Stimulated activated naive CD8-positive, alpha-beta T cell treated with anti-CD3 and anti-CD28 coated beads, Interleukin-15, amount 100 ng/mL, for 72 hours (primary cell): ENCODE results near the gene PLAC9.
"Not testable (repeated sequence)": the region's sequence is repeated elsewhere in the genome, so short reads cannot be mapped to it uniquely, and the experiment has no call there.

Experiments used
- ATAC-seq: fragments of 150-1000 bp; cut with Tn5 transposase; 2 replicates; pipeline ENCODE4 v1.10.0; 2021; ENCODE audit warnings: mild to moderate bottlenecking, moderate library complexity
- DNase-seq, 2 donors: peaks; one replicate each; pipeline ENCODE4 v3.0.0; 2021 to 2022
- H3K27ac Mint-ChIP-seq, 2 donors: one replicate each; pipeline ENCODE4 v1.8.0; 2022; ENCODE audit warnings: mild to moderate bottlenecking in 2 of 2, mixed read lengths in 2 of 2, moderate library complexity in 2 of 2
- H3K27me3 Mint-ChIP-seq: one replicate; pipeline ENCODE4 v1.8.0; 2022; ENCODE audit warnings: mixed read lengths
- H3K4me1 Mint-ChIP-seq: one replicate; pipeline ENCODE4 v1.8.0; 2022; ENCODE audit warnings: mild to moderate bottlenecking, mixed read lengths
- H3K4me3 Mint-ChIP-seq, 2 donors: one replicate each; pipeline ENCODE4 v1.8.0; 2022; ENCODE audit warnings: mild to moderate bottlenecking in 2 of 2, mixed read lengths in 2 of 2, moderate library complexity in 1 of 2
- H3K9me3 Mint-ChIP-seq, 2 donors: one replicate each; pipeline ENCODE4 v1.8.0; 2022; ENCODE audit warnings: mixed read lengths in 2 of 2

The PLAC9 gene

DNA sequence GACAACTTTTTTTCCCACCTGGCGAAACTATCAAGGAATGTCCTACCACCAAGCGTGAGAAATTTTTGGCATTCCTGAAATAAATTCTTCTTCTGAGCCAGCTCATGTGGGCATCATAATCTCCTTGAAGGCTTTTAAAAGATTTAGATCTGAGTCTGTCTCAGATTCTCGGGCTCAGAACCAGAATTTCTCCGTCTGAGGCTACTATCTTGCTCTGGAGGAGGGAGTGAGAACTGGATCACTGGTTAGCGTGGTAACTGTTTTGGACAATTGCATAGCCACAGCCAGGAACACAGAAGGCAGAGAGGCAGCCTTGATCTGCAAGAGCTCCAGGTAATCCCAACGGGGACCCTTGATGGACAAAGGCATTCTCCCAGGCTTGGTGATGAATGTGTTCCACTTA lies 1.0 kb upstream of the PLAC9 start:
- ATAC-seq = no peak
- no peaks in the 10 kb centered on the region for H3K9me3 Mint-ChIP-seq
- peaks cover 42% of the 10 kb centered on the region for H3K27me3 Mint-ChIP-seq
- H3K4me3 Mint-ChIP-seq = no peak overlapping the region
- DNase-seq = no peak
- H3K27ac Mint-ChIP-seq = no peak overlapping the region
- H3K4me1 Mint-ChIP-seq = peaks cover 7% of the 10 kb centered on the region

DNA sequence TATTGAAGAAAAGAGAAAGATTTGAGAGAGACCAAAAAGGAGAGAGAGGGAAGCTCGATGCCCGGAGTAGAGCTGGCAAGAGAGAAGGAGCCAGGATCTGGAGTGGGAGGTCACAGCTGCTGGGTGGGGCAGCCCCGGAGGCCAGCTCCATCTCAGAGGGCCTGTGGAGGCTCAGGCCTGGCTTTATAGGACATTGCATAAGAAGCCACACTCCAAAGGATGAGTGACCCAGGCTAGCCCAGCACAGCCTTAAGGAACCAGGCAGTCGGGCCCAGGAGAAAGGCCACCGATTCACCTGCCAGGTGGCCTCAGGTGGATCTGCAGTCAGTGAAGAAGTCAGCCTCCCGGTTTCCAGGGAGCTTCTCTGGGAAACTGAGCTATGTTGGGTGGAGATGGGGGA lies 676 bp downstream of the PLAC9 start:
- H3K27me3 Mint-ChIP-seq = peaks cover 41% of the 10 kb centered on the region
- ATAC-seq (no peak), DNase-seq (no peak)
- peak overlapping the region in 1 of 2 donors; percentile 48 for H3K4me3 Mint-ChIP-seq
- peaks cover 7% of the 10 kb centered on the region for H3K4me1 Mint-ChIP-seq
- H3K9me3 Mint-ChIP-seq = no peaks in the 10 kb centered on the region
- H3K27ac Mint-ChIP-seq = no peak overlapping the region

DNA sequence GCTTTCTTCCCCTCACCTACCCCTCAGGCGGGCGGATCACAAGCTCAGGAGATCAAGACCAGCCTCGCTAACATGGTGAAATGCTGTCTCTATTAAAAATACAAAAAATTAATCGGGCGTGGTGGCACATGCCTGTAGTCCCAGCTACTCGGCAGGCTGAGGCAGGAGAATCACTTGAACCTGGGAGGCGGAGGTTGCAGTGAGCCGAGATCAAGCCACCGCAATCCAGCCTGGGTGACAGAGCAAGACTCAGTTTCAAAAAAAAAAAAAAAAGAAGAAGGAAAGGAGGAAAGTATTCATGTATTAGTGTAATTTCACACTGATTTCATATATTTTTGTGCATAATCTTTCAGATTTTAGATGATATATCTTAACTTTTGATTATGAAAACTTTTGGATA lies 1.2 kb downstream of the PLAC9 start:
- peaks cover 46% of the 10 kb centered on the region for H3K27me3 Mint-ChIP-seq
- not testable (repeated sequence) for H3K9me3 Mint-ChIP-seq, H3K27ac Mint-ChIP-seq, ATAC-seq, DNase-seq, H3K4me3 Mint-ChIP-seq, H3K4me1 Mint-ChIP-seq

DNA sequence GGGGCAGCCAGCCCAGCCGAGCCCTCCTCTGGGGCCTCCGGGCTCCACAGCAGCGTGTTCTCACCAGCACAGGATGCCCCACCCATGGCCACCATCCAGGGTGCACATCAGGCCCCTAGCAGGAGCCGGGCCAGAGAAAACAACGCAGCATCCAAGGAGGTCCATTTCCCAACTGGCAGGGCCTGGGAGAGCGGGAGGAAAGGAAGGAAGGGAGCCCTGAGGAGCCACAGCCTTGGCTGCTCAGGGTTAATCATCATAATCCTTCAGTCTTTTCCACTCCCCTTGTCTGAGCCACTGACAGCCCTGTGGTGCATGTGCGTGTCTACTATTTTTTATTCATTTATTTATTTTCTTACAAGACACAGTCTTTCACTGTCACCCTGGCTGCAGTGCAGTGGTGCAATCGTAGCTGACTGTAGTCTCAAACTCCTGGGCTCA lies 3.6 kb downstream of the PLAC9 start:
- H3K27ac Mint-ChIP-seq = no peak overlapping the region
- no peaks in the 10 kb centered on the region for H3K9me3 Mint-ChIP-seq
- no peak overlapping the region for H3K4me3 Mint-ChIP-seq
- no peak for ATAC-seq
- DNase-seq = no peak
- H3K4me1 Mint-ChIP-seq = peaks cover 7% of the 10 kb centered on the region
- H3K27me3 Mint-ChIP-seq = peaks cover 46% of the 10 kb centered on the region

DNA sequence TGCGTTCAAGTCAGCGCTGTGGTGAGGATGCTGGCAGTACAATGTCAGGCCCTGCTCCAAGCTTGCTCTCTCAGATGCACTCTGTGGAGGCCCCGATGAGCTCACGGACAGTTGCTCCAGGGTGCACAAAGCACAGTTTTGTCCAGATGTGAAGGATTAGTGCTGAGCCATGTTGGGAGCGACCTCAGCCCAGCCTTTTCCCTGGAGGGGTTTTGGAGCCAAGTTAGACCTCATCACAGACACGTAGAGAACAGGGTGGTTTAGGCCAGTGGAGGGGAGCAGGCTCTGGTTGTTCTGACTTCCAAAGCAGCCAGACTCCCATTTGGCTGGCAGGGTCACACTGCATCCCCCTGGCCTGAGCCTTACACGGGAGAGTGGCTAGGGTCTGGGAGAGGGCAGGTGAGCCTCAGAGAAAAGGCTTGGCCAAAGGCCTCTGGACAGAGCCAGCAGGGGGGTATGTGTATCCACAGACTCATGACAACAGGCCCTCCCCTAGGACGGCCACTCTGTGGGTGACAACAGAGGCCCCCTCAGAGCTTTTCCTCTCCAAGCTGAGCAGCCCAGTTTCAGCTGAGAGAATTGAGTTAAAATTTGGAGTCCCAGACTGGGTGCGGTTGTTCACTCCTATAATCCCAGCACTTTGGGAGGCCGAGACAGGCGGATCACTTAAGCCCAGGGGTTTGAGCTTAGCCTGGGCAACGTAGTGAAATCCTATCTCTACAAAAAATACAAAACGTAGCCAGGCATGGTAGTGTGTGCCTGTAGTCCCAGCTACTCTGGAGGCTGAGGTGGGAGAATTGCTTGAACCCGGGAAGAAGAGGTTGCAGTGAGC lies 4.7 kb downstream of the PLAC9 start:
- ATAC-seq = peak; percentile 22
- DNase-seq = no peak

DNA sequence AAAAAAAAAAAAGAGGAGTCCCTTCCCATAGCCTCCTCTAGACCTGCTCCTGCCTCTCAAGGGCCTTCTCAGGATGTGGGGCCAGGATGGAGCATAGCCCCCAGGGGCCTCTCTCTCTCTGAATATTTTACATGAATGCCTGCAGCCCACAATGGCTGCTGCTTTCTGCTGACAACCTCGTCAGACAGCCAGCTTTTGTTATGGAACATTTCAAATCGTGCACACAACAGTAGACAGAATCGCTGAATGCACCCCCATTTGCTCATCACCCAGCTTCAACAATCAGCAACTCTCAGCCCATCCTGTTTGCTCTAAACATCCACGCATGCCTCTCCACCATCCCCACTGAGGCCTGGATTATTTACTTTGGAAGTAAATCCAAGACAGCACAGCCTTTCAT lies 5.4 kb downstream of the PLAC9 start:
- peak overlapping the region in 1 of 2 donors; percentile 43 for H3K27ac Mint-ChIP-seq
- H3K27me3 Mint-ChIP-seq = peaks cover 37% of the 10 kb centered on the region
- no peak for DNase-seq
- peaks cover 3% of the 10 kb centered on the region for H3K4me1 Mint-ChIP-seq
- H3K4me3 Mint-ChIP-seq = no peak overlapping the region
- no peak for ATAC-seq
- no peaks in the 10 kb centered on the region for H3K9me3 Mint-ChIP-seq

More for the DNA sequence above, 4.7 kb downstream of the PLAC9 start:
- H3K27ac Mint-ChIP-seq = no peak overlapping the region
- H3K4me1 Mint-ChIP-seq = peaks cover 7% of the 10 kb centered on the region
- no peaks in the 10 kb centered on the region for H3K9me3 Mint-ChIP-seq
- H3K4me3 Mint-ChIP-seq = no peak overlapping the region
- peaks cover 44% of the 10 kb centered on the region for H3K27me3 Mint-ChIP-seq

DNA sequence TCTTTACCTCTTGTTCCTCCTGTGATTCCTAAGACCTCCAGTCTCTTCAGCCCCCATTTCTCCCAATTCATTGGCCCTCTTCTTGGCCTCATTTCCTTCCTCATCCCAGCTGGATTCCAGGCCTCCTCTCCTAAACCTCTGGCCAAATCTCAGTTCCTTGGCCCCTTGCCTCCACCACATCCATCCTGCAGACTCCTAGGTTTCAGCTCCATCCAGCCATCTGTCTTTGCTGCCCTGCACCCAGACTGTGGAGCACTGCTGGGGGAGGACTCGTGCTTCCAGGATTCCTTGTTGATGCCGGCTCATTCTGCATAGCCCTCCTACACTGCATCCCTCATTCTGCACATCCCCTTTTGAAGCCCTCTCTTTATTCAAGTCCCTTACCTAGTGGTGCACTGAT lies 6.7 kb downstream of the PLAC9 start:
- Mint-ChIP-seq H3K4me1 (peaks cover 8% of the 10 kb centered on the region), H3K4me3 (no peak overlapping the region), H3K9me3 (no peaks in the 10 kb centered on the region), H3K27ac (no peak overlapping the region), H3K27me3 (peaks cover 28% of the 10 kb centered on the region)
- ATAC-seq (no peak), DNase-seq (no peak)

DNA sequence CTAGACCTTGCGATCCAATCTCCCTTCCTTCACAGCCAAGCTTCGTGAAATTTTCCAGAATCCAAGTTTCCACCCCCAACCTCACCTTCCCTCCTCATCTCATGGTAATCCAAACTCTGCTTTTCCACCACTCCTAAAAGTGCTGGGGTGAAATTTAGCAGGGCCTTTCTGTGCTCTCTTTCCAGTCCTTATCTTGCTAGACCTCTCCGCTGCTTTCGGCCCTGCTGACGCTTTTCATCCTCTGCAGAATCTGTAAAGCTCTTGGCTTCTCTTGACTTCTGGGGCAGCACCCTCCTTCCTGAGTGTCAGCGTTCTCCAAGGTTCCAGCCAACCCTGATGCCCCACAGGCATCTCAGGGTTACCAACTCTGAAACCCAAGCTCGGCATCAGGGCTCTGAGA lies 7.7 kb downstream of the PLAC9 start:
- no peak for DNase-seq
- peak overlapping the region; percentile 5 to 30 for H3K27ac Mint-ChIP-seq
- H3K4me3 Mint-ChIP-seq = no peak overlapping the region
- peaks cover 17% of the 10 kb centered on the region for H3K4me1 Mint-ChIP-seq
- H3K27me3 Mint-ChIP-seq = peaks cover 28% of the 10 kb centered on the region
- H3K9me3 Mint-ChIP-seq = no peaks in the 10 kb centered on the region
- ATAC-seq = no peak

DNA sequence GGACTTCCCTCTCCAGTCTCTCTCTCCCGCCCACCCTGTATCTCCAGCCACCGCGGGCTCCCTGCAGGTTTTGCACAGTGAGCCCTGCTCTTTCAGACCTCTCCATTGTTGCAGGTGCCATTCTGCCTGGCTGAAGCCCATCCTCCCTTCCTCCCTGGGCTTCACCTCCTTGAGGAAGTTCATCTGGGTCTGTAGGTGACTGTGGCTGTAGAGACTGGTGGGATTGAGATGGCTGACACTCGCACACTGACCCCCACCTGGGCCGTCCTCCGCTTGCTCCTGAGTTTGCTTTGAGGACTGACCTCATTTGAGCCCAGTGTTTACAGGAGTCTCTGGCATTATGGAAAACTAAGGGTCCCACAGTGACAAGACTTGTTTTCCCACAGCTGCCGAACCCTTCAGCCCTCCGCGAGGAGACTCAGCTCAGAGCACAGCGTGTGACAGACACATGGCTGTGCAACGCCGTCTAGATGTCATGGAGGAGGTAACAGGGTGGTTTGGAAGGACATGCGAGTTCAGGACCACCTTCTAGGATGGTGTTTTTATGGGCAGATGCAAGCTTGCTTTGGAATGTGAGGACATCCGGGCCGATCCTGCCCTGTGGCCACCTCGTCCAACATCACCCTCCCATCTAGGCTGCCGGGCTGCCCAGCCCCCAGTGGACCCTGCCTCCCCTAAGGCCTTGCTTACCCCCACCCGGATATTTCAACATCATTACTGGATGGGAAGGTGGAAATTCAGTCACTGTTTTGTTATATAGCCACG lies 9.3 kb downstream of the PLAC9 start:
- Mint-ChIP-seq H3K4me1 (peaks cover 24% of the 10 kb centered on the region), H3K27me3 (peaks cover 28% of the 10 kb centered on the region), H3K27ac (peak overlapping the region in 1 of 2 donors; percentile 28), H3K9me3 (no peaks in the 10 kb centered on the region), H3K4me3 (no peak overlapping the region)
- ATAC-seq = no peak
- no peak for DNase-seq

DNA sequence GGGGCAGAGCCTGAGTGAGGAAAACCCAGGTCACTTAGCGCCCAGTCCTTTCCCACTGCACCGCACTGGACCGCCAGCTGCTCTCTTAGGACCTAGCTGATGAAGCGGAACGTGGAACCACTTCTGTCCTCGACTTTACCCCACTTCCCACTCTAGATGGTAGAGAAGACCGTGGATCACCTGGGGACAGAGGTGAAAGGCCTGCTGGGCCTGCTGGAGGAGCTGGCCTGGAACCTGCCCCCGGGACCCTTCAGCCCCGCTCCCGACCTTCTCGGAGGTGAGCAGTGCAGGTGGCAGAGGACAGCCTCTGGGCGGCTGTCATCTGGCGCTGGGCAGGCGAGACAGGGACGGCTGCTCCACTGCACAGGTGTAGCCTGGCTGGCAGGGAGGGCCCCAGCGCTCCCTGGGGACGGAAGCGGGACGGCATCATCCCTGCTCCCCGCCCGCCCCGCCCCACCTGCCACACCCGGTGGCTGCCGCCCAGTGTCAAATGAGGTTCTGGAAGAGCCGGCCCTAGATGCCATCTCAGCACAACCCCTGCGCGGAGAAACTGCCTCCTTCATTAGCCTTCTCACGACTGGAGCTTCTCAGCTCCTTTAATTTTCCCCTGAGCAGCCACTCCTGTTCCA lies 11.7 kb downstream of the PLAC9 start:
- peaks cover 24% of the 10 kb centered on the region for H3K4me1 Mint-ChIP-seq
- H3K9me3 Mint-ChIP-seq = no peaks in the 10 kb centered on the region
- H3K27ac Mint-ChIP-seq = peak overlapping the region; percentile 85 to 91
- DNase-seq (peak in 1 of 2 donors; percentile 41), ATAC-seq (peak; percentile 74)
- peak overlapping the region; percentile 80 to 83 for H3K4me3 Mint-ChIP-seq
- peaks cover 19% of the 10 kb centered on the region for H3K27me3 Mint-ChIP-seq

DNA sequence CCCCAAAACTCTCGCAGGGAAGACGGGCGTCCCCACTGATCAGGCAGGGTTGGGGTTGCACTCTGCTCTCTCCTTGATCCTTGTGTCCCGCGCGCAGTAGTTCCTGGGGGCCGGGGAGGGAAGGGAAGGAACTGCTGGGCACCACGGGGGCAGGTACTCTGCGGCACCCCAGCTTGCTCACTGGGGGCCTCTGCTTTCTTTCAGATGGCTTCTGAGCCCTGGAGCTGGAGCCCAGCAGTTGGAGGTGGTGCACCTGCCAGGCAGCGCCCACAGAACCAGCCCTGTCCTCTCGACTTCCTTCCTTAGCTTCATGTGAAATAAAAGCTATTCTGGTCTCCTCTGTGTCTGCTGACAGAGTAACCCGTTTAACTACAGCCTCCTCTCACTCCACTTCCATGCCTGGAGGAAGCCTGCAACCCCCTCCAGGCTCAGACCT lies 12.2 kb downstream of the PLAC9 start:
- Mint-ChIP-seq H3K4me1 (peaks cover 24% of the 10 kb centered on the region), H3K4me3 (peak overlapping the region; percentile 80 to 83), H3K27me3 (peaks cover 19% of the 10 kb centered on the region), H3K27ac (peak overlapping the region; percentile 85 to 90), H3K9me3 (no peaks in the 10 kb centered on the region)
- peak; percentile 23 to 31 for DNase-seq
- ATAC-seq = peak; percentile 52

DNA sequence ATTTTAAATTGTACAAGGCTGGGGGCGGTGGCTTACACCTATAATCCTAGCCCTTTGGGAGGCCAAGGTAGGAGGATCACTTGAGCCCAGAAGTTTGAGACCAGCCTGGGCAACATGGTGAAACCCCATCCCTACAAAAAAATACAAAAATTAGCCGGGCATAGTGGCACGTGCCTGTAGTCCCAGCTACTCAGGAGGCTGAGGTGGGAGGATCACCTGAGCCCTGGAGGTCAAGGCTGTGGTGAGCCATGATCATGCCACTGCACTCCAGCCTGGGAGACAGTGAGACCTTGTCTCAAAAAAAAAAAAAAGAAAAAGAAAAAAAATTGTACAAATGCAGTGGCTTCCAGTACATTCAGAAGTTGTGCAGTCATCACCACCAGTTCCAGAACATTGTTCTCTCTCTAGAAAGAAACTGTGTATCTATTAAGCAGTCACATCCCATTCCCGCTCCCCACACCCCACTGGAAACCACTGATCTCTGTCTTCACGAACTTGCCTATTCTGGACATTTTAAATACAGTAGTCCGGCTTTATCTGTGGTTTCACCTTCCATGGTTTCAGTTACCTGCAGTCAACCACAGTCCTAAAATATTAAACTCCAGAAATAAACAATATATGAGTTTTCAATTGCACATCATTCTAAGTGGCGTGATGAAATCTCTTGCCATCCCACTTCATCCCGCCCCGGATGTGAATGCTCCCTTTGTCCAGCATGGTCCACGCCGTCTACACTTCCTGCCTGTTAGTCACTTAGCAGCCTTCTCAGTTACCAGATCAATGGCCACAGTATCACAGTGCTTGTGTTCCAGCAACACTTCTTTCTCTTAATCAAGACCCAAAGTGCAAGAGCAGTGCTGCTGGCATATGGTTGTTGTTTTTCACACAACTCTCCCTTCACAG lies 13.1 kb downstream of the PLAC9 start:
- not testable (repeated sequence) for H3K27me3 Mint-ChIP-seq, DNase-seq, H3K9me3 Mint-ChIP-seq, ATAC-seq, H3K4me3 Mint-ChIP-seq
- Mint-ChIP-seq H3K4me1 (peaks cover 24% of the 10 kb centered on the region), H3K27ac (peak overlapping the region in 1 of 2 donors; percentile 64)

DNA sequence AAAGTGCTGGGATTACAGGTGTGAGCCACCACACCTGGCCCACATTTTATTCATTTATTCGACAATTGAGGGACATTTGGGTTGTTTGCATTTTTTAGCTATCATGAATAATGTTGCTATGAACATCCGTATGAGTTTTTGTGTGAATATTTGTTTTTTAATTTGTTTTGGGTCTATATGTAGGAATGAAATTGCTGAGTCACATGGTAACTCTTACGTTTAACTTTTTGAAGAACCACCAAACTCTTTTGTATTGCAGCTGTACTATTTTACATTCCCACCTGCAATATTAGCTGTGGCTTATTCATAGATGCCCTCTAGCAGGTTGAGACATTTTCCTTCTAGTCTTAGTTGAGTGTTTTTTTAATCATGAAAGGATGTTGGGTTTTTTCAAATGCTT lies 14.4 kb downstream of the PLAC9 start:
- H3K27me3 Mint-ChIP-seq = peaks cover 2% of the 10 kb centered on the region
- no peaks in the 10 kb centered on the region for H3K9me3 Mint-ChIP-seq
- H3K4me1 Mint-ChIP-seq = peaks cover 33% of the 10 kb centered on the region
- no peak overlapping the region for H3K4me3 Mint-ChIP-seq
- H3K27ac Mint-ChIP-seq = no peak overlapping the region
- DNase-seq = no peak
- no peak for ATAC-seq

DNA sequence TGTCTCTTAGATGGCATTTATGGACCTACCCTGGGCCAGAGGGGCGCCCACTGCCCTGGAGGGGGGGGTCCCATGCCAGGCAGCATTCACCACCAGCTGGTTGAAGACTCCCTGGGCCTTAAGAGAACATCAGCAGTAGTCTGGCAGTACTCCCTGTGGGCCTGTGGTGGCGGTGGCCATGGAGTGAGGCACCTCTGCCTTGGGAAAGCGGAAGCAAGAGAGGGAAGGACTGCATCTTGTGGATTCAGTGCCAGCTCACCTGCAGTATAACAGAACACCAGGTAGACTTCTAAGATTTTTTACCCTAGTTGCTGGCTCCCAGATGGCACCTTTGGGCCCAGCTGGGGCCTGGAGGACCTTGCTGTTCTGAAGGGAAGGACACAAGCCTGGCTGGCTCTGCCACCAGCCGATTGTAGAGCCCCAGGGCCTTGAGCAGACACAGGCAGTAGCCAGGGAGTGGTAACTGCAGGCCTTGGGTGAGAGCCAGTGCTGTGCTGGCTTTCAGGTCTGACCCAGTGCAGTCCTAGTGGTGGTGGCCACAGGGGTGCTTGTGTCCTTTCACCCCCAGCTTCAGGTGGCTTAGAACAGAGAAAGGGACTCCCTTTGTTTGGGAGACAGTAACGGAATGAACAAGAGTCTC lies 15.8 kb downstream of the PLAC9 start:
- Mint-ChIP-seq H3K4me1 (peaks cover 35% of the 10 kb centered on the region), H3K4me3 (no peak overlapping the region), H3K9me3 (no peaks in the 10 kb centered on the region), H3K27me3 (no peaks in the 10 kb centered on the region), H3K27ac (peak overlapping the region in 1 of 2 donors; percentile 51)
- DNase-seq = no peak
- ATAC-seq = no peak
